A549 (cell line): ENCODE data around the gene AGAP3.

Source experiments
- BHLHE40 ChIP-seq: IDR thresholded peaks from 2 replicates; pipeline ENCODE4 v1.6.1; 2012; ENCODE audit warnings: low read depth, low read length, inconsistent platforms
- CTCF ChIP-seq: fragments of >200 bp; sonication (Bioruptor Twin); formaldehyde crosslinking; IDR thresholded peaks from 3 replicates; pipeline ENCODE4 v1.5.1; 2016
- ESRRA ChIP-seq: fragments of 150-350 bp; IDR thresholded peaks from 2 replicates; pipeline ENCODE4 v1.6.1; 2014; ENCODE audit warnings: mild to moderate bottlenecking, low read length, borderline replicate concordance
- JUNB ChIP-seq: fragments of >200 bp; sonication (Bioruptor Twin); formaldehyde crosslinking; IDR thresholded peaks from 2 replicates; pipeline ENCODE4 v1.6.1; 2016
- POLR2A ChIP-seq: IDR thresholded peaks from 2 replicates; pipeline ENCODE4 v1.6.1; 2012; ENCODE audit warnings: mild to moderate bottlenecking, low read length
- RCOR1 ChIP-seq: fragments of 150-350 bp; IDR thresholded peaks from 2 replicates; pipeline ENCODE4 v1.6.1; 2014; ENCODE audit warnings: antibody characterized with exemption, low read length, low read depth
- SMC3 ChIP-seq: fragments of >200 bp; sonication (Bioruptor Twin); formaldehyde crosslinking; IDR thresholded peaks from 3 replicates; pipeline ENCODE4 v1.6.1; 2018; ENCODE audit warnings: inconsistent platforms
- TP53 ChIP-seq: fragments of 250-450 bp; sonication (Bioruptor Pico); IDR thresholded peaks from 2 replicates; pipeline ENCODE4 v1.5.0; 2021; ENCODE audit warnings: mild to moderate bottlenecking, moderate library complexity

- TF ChIP-seq CTCF (no peak), TP53 (CRISPR knock-in tag) (no peak), SMC3 (no peak), POLR2A (no peak), RCOR1 (no peak), ESRRA (no peak), BHLHE40 (no peak), JUNB (no peak)
Observed at GRCh38 chr7:151100921-151101320, 14.6 kb downstream of the AGAP3 start.
